Smooth muscle cell (in vitro differentiated cells): ENCODE data around the gene TRMO. TPM values are rescaled to one million over a fixed set of nuclear protein-coding genes. Genes with fewer than 3 reads are reported as not detected.

Experiments used
- DNase-seq: peaks from one replicate; lab custom pipeline; 2025; ENCODE audit not compliant: unreplicated experiment; lab: John Stamatoyannopoulos, UW
- H2AFZ ChIP-seq: fragments of 200-600 bp; sonication (generic); 2 replicates; pipeline ENCODE4 v1.6.0; 2016; ENCODE audit warnings: antibody characterized with exemption, low read depth, mild to moderate bottlenecking
- H3F3A ChIP-seq: fragments of 200-600 bp; sonication (generic); 2 replicates; pipeline ENCODE4 v1.6.0; 2017; ENCODE audit warnings: antibody characterized with exemption, low read depth
- H3K27ac ChIP-seq: fragments of 200-600 bp; sonication (generic); 2 replicates; pipeline ENCODE4 v1.5.1; 2016; ENCODE audit warnings: low read depth, mild to moderate bottlenecking
- H3K27me3 ChIP-seq: fragments of 200-600 bp; sonication (generic); 2 replicates; pipeline ENCODE4 v1.6.1; 2016; ENCODE audit warnings: low read depth, mild to moderate bottlenecking
- H3K36me3 ChIP-seq: fragments of 200-600 bp; sonication (generic); 2 replicates; pipeline ENCODE4 v1.5.1; 2016; ENCODE audit warnings: low read depth
- H3K4me1 ChIP-seq: fragments of 200-600 bp; sonication (generic); 2 replicates; pipeline ENCODE4 v1.5.1; 2016; ENCODE audit warnings: low read depth
- H3K4me2 ChIP-seq: fragments of 200-600 bp; sonication (generic); 2 replicates; pipeline ENCODE4 v1.6.0; 2016; ENCODE audit warnings: mild to moderate bottlenecking
- H3K4me3 ChIP-seq: fragments of 200-600 bp; sonication (generic); 2 replicates; pipeline ENCODE4 v1.5.1; 2016; ENCODE audit warnings: mild to moderate bottlenecking
- H3K79me2 ChIP-seq: fragments of 200-600 bp; sonication (generic); 2 replicates; pipeline ENCODE4 v1.6.0; 2016; ENCODE audit warnings: low read depth, mild to moderate bottlenecking
- H3K9ac ChIP-seq: fragments of 200-600 bp; sonication (generic); 2 replicates; pipeline ENCODE4 v1.6.0; 2016; ENCODE audit warnings: low read depth
- H3K9me3 ChIP-seq: fragments of 200-600 bp; sonication (generic); replicated peaks from 2 replicates; pipeline ENCODE4 v1.5.1; 2016; ENCODE audit warnings: low read depth
- H4K20me1 ChIP-seq: fragments of 200-600 bp; sonication (generic); 2 replicates; pipeline ENCODE4 v1.6.0; 2016; ENCODE audit warnings: low read depth
- WGBS: methylation state at CpG from one replicate; pipeline ENCODE4 v1.1.7; 2016; ENCODE audit warnings: low lambda C conversion rate; 5-methylcytosine and 5-hydroxymethylcytosine counted together
- polyA plus RNA-seq: library from polyadenylated mRNA; unstranded; fragments of >200 nt; fragmentation: Nextera tagmentation; extraction: Ambion mirVana; gene quantifications from 2 replicates; pipeline ENCODE4 v1.2.1, GENCODE V29; 2016
- total RNA-seq: library from RNA; depleted of rRNA; stranded (reverse); fragments of >200 nt; gene quantifications from 2 replicates; pipeline ENCODE4 v1.2.3, GENCODE V29; 2014
- TF ChIP-seq, protein P1 (sequence below): fragments of 200-600 bp; sonication (generic); IDR thresholded peaks from 2 replicates; pipeline ENCODE4 v1.5.1; 2017; ENCODE audit warnings: borderline replicate concordance, mild to moderate bottlenecking, antibody characterized with exemption; ENCODE audit not compliant: insufficient read depth, poor library complexity, severe bottlenecking

Gene TRMO, protein sequence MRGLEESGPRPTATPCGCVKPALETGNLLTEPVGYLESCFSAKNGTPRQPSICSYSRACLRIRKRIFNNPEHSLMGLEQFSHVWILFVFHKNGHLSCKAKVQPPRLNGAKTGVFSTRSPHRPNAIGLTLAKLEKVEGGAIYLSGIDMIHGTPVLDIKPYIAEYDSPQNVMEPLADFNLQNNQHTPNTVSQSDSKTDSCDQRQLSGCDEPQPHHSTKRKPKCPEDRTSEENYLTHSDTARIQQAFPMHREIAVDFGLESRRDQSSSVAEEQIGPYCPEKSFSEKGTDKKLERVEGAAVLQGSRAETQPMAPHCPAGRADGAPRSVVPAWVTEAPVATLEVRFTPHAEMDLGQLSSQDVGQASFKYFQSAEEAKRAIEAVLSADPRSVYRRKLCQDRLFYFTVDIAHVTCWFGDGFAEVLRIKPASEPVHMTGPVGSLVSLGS
- 8.1 and 17.9 TPM in 2 replicates for total RNA-seq
- polyA plus RNA-seq: 5.5 and 5.8 TPM in 2 replicates

DNA sequence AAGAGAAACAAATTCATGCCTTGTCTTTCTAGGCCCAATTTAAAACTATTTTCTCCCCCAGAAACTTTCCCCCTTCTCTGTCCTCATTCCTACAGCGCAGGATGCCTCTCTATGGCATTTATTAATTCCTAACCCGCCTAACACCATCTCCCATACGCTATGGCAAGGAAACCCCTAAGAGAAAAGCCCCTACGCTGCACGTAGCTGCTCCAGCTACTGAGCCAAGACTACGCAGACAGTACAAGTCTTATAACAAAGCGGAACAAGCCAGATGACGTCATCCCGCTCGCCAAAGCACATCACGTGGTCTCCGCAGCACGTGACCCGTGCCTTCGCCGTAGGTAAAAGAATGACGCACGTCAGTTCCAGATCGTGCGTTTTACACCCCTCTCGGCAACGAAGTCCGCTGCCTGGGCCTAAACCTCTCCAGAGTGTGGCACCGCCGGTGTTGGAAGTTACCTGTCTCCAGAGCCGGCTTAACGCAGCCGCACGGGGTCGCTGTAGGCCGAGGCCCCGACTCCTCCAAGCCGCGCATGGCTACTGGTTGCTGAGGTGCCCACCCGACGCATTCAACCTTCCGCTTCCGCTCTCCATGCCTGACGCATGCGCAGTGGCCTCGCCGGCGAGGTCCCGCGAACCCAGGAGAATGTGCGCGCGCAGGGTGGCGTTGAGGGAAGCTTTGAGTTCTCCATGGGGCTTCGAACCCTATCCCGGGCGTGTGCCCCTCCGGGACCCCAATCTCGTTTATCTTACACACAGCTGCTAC is at the start of gene TRMO:
Gene TRMO (minus strand): TSS at position 542 of the 766 bp plus-strand sequence. CDS start 7 bp downstream, at position 535.
- TF ChIP-seq, protein P1, sequence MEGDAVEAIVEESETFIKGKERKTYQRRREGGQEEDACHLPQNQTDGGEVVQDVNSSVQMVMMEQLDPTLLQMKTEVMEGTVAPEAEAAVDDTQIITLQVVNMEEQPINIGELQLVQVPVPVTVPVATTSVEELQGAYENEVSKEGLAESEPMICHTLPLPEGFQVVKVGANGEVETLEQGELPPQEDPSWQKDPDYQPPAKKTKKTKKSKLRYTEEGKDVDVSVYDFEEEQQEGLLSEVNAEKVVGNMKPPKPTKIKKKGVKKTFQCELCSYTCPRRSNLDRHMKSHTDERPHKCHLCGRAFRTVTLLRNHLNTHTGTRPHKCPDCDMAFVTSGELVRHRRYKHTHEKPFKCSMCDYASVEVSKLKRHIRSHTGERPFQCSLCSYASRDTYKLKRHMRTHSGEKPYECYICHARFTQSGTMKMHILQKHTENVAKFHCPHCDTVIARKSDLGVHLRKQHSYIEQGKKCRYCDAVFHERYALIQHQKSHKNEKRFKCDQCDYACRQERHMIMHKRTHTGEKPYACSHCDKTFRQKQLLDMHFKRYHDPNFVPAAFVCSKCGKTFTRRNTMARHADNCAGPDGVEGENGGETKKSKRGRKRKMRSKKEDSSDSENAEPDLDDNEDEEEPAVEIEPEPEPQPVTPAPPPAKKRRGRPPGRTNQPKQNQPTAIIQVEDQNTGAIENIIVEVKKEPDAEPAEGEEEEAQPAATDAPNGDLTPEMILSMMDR: peak; percentile 87
- peak; percentile 99 for DNase-seq
- whole genome bisulfite sequencing: 3% methylated on average over 54 of the region's 54 CpGs
- H4K20me1 ChIP-seq: no peaks in the 10 kb centered on the region
- peaks cover 8% of the 10 kb centered on the region for H3K4me1 ChIP-seq
- peaks cover 3% of the 10 kb centered on the region for H3F3A ChIP-seq
- peak within 1 kb of the TSS; percentile 93 for H3K27ac ChIP-seq
- peak within 1 kb of the TSS; percentile 63 for H3K4me3 ChIP-seq
- H3K4me2 ChIP-seq: peak within 1 kb of the TSS; percentile 87
- peak within 1 kb of the TSS; percentile 94 for H2AFZ ChIP-seq
- H3K27me3 ChIP-seq: peaks cover 19% of the 10 kb centered on the region
- H3K79me2 ChIP-seq: no peaks in the 10 kb centered on the region
- H3K9ac ChIP-seq: peak within 1 kb of the TSS; percentile 95
- H3K36me3 ChIP-seq: no peaks in the 10 kb centered on the region
- H3K9me3 ChIP-seq: no peaks in the 10 kb centered on the region

DNA sequence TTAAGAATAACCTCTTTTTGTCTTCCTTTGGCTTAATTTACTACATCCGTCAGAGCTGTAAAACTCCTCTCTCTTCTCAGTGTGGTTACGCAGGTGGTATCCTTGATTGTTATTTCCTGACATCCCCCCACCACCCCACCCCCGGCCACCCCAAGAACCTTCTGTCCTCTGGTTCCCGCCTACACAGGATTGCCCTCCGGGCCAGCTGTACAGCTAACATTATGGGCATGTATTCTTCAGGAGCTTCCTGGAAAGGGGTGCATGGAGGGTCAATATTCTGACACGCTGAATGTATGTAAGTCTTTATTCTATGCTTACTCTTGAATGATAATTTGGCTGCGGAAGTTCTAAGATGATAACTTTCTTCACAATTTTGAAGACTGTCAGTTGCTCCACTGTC is 47.9 kb upstream of the TRMO start:
- Histone ChIP-seq H3K9ac (no peak overlapping the region), H3K9me3 (no peaks in the 10 kb centered on the region), H3K79me2 (no peaks in the 10 kb centered on the region), H4K20me1 (no peaks in the 10 kb centered on the region), H3K4me1 (no peaks in the 10 kb centered on the region), H3F3A (no peaks in the 10 kb centered on the region), H3K27me3 (peaks cover 10% of the 10 kb centered on the region), H3K27ac (no peak overlapping the region), H3K4me2 (no peak overlapping the region), H3K36me3 (no peaks in the 10 kb centered on the region), H3K4me3 (no peak overlapping the region), H2AFZ (no peak overlapping the region)
- TF ChIP-seq, protein P1: no peak
- WGBS: 83% methylated on average over 7 of the region's 7 CpGs
- DNase-seq: no peak

DNA sequence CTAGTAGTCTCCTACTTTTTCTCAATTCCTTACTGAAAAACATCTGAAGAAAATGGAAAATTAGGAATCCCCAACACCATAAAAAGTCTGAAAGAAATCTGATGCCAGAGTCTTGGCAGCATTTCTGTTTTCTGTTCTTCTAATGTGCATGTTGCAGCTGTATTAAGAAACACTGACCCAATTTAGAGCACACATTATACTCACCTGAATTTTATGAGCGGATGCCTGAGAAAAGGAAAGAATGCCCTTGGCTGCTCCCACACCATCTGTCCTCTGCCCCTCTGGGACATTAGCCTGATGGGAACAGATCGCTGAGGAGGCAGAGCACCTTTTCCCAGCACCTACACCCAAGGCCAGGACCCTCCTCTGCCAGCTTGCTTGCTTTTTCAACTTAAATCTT is 46.7 kb upstream of the TRMO start:
- Histone ChIP-seq H3K9ac (no peak overlapping the region), H4K20me1 (no peaks in the 10 kb centered on the region), H3K79me2 (no peaks in the 10 kb centered on the region), H3K4me2 (no peak overlapping the region), H3F3A (no peaks in the 10 kb centered on the region), H3K27ac (no peak overlapping the region), H3K9me3 (no peaks in the 10 kb centered on the region), H3K4me1 (no peaks in the 10 kb centered on the region), H2AFZ (no peak overlapping the region), H3K27me3 (peaks cover 17% of the 10 kb centered on the region), H3K36me3 (no peaks in the 10 kb centered on the region), H3K4me3 (no peak overlapping the region)
- TF ChIP-seq, protein P1: no peak
- 82% methylated on average over 2 of the region's 2 CpGs for WGBS
- DNase-seq: no peak
